Pericardium fibroblast (primary cell): ENCODE data around the gene CRIM1. TPM values are rescaled to one million over a fixed set of nuclear protein-coding genes. Genes with fewer than 3 reads are reported as not detected.

Experiments
- total RNA-seq: library from RNA; depleted of rRNA; stranded (reverse); fragments of >200 nt; gene quantifications from 2 replicates; pipeline ENCODE4 v1.2.3, GENCODE V29; 2015

Gene CRIM1, protein sequence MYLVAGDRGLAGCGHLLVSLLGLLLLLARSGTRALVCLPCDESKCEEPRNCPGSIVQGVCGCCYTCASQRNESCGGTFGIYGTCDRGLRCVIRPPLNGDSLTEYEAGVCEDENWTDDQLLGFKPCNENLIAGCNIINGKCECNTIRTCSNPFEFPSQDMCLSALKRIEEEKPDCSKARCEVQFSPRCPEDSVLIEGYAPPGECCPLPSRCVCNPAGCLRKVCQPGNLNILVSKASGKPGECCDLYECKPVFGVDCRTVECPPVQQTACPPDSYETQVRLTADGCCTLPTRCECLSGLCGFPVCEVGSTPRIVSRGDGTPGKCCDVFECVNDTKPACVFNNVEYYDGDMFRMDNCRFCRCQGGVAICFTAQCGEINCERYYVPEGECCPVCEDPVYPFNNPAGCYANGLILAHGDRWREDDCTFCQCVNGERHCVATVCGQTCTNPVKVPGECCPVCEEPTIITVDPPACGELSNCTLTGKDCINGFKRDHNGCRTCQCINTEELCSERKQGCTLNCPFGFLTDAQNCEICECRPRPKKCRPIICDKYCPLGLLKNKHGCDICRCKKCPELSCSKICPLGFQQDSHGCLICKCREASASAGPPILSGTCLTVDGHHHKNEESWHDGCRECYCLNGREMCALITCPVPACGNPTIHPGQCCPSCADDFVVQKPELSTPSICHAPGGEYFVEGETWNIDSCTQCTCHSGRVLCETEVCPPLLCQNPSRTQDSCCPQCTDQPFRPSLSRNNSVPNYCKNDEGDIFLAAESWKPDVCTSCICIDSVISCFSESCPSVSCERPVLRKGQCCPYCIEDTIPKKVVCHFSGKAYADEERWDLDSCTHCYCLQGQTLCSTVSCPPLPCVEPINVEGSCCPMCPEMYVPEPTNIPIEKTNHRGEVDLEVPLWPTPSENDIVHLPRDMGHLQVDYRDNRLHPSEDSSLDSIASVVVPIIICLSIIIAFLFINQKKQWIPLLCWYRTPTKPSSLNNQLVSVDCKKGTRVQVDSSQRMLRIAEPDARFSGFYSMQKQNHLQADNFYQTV
- total RNA-seq, result 92.3 and 277 TPM in 2 replicates

DNA sequence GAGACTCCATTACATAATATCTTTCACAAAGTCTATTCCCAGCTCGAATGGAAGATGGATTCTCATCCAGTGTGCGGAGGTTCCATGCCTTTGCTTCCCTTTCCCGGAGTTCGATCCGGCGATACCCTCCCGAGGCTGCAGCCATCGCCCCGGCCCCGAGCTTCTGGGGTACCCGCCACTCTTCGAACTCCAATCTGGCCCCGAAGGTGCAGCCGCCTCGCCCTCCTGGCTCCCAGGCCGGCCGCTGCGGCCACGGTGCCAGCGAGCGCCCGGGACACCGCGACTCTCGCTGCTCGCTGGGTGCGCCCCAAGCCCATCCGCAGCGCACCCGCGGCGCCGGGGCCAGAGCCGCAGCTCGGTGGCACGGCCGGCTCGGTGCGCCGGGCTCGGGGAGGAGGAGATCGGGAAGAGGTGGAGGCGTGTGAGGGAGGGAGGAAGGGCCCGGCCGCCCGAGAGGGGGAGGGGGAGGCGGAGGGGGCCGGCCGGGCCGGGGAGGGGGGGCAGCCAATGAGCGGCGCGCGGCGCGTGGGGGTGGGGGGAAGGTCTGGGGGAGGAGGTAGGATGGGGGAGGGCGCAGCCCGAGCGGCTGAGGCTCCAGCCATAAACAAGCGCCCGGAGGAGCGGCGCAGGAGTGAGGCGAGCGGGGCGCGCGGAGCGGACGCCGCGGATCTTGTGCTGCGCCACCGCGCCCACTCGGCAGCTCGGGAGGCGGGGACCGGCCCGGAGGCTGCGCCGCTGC, at the start of gene CRIM1:
CRIM1 (plus strand) TSS at position 628 of the 739 bp plus-strand sequence. CDS start 515 bp downstream, outside the sequence.

GRCh38 chr2:36597532-36598377, 242.2 kb downstream of the CRIM1 start, which contains the start of gene FEZ2:
Gene FEZ2, minus strand, starts transcription at chr2:36598168. Its CDS starts 26 bp downstream, at chr2:36598142.

Other genes starting within 250 kb of the CRIM1 start
- gene FEZ2, start 242.4 kb downstream of the CRIM1 start, total RNA-seq, result 35.0 and 50.8 TPM in 2 replicates